B cell (primary cell): ENCODE data around the gene GABRR1.

Experiments used
- EZH2 ChIP-seq: IDR thresholded peaks from 2 replicates; pipeline ENCODE4 v1.6.1; 2012; ENCODE audit warnings: borderline replicate concordance, low read depth, mild to moderate bottlenecking, moderate library complexity, low read length; ENCODE audit not compliant: insufficient read depth, poor library complexity, severe bottlenecking
- TF ChIP-seq, protein P1 (sequence below): fragments of 200-600 bp; IDR thresholded peaks from one replicate; pipeline ENCODE4 v1.8.0; 2022; ENCODE audit warnings: antibody characterized with exemption, mild to moderate bottlenecking

DNA sequence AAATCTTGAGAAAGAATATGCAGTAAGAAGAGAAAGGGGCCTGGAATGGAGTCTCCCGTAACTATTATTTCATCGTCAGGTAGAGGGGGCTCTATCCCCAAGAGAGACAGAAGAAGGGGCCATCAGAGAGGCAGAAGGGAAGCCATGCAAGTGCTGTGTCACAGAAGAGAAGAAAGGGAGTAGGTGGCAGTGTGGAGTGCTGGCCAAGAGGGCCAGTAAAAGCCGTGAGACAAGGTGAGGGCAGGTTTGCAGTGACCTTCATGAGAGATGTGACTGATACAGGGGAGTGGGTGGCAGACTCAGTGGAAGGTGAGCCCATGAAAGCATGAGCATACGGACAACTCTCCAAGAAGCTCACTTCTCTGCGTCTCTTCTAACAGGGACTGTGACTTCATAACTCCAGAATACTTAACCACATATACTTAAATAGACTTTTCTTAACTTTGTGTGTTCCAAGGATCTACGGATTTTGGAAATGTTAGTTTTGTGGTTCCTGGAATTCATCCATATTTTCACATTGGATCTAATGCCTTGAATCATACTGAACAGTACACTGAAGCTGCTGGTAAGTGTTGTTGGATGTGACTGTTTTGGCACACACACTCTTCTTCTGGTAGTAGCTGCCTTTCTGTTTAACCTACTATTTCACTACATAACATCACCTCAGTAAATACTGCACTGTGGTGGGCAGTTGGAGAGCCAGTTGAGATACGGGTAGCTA, 55.7 kb downstream of the GABRR1 start:
- TF ChIP-seq, protein P1, sequence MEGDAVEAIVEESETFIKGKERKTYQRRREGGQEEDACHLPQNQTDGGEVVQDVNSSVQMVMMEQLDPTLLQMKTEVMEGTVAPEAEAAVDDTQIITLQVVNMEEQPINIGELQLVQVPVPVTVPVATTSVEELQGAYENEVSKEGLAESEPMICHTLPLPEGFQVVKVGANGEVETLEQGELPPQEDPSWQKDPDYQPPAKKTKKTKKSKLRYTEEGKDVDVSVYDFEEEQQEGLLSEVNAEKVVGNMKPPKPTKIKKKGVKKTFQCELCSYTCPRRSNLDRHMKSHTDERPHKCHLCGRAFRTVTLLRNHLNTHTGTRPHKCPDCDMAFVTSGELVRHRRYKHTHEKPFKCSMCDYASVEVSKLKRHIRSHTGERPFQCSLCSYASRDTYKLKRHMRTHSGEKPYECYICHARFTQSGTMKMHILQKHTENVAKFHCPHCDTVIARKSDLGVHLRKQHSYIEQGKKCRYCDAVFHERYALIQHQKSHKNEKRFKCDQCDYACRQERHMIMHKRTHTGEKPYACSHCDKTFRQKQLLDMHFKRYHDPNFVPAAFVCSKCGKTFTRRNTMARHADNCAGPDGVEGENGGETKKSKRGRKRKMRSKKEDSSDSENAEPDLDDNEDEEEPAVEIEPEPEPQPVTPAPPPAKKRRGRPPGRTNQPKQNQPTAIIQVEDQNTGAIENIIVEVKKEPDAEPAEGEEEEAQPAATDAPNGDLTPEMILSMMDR: no peak
- TF ChIP-seq EZH2: no peak
